Renal pelvis (tissue), 4 donors: ENCODE results near the gene SNTG2. TPM values are rescaled to one million over a fixed set of nuclear protein-coding genes. Genes with fewer than 3 reads are reported as not detected.
A peak's percentile ranks its signal among the peaks of the same experiment; 100 is the strongest.
"Not testable (repeated sequence)": the region's sequence is repeated elsewhere in the genome, so short reads cannot be mapped to it uniquely, and the experiment has no call there.

Experiments
- DNase-seq: peaks from one replicate; pipeline ENCODE4 v3.0.0-alpha.2; 2013
- polyA plus RNA-seq, 3 donors: library from polyadenylated mRNA; unstranded; fragments of 120-200 nt; gene quantifications; one replicate each; pipeline ENCODE4 v1.2.1, GENCODE V29; 2013; ENCODE audit not compliant: insufficient read length in 3 of 3

Gene SNTG2
- polyA plus RNA-seq, 3 donors: 2.0 to 4.1 (median 3.7) TPM

DNA sequence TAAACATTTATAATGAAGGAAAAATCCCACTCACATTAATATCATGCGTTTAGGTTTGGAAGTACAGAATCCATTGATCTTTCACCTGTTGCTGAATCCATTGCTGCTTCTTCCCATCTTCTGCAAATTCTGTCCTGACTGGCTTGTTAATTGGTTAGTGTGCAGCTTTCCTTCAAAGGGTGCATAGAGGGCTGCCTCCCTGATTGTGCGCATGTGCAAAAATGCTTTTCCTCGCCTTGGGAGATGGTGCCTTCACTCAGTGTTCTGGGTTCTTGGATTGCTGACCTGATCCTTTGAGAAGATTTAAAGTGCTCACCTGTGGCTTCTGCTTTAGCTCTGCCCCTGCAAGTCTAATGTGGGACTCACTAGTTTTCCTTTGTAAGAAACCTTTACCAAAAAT, 231.2 kb downstream of the SNTG2 start:
- no peak for DNase-seq

DNA sequence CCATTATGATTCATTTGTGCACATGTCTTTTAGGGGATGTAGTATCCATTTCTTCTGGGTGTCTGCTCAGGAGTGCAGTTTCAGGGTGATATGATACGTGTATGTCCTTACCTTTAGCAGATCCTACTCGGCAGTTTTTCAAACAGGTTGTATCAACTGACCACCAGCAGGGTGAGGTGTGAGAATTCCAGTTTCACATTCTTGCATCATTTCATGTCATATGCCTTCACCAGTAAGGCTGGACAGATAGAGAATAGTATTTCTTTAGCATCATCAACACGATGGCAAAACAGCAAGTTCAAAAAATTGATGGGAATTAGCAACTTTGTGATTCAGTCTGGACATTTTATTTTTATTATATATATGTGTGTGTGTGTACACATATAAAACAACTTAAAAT, 232.7 kb downstream of the SNTG2 start:
- no peak for DNase-seq

DNA sequence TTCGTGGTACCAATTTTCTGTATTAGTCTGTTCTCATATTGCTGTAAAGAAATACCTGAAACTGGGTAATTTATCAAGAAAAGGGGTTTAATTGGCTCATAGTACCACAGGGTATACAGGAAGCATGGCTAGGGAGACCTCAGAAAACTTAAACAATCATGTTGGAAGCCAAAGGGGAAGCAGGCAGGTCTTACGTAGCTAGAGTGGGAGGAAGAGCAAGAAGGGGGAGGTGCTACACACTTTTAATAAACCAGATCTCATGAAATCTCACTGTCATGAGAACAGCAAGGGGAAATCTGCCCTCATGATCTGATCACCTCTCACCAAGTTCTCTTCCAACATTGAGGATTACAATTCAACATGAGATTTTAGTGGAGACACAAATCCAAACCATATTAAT, 235.8 kb downstream of the SNTG2 start:
- DNase-seq: no peak

DNA sequence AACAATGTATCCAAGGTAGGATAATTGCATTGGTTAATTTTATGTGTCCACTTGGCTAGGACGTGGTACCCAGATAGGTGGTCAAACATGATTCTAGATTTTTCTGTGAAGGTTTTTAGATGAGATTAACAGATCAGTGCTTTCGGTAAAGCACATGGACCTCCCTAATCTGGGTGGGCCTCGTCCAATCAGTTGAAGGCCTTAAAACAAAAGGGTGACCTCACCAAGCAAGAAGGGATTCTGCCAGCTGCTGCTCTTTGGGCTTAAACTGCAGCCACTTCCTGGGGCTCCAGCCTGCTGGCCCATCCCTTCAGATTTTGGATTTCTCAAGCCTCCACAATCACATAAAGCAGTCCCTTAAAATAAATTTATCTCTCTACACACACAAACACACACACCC, 236.5 kb downstream of the SNTG2 start:
- DNase-seq: no peak

DNA sequence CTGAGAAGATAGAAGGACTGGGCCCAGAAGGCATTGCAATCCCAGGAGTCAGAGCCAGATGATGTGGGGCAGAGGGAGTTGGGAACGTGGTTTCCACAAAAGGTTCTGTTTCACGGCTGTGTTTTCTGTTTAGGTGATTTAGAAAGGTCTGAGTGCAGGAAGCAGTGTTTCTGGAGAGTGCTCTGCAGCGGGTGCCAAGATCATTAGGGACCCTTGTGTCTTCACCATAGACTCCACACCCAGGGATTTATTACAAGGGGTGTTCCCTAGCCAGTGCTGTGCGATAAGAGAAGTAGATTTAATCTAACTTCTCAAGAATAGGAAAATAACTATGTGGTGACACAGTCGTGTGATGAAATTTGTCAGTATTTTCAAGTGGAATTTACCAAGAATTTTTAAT, 241.5 kb downstream of the SNTG2 start:
- DNase-seq: no peak

DNA sequence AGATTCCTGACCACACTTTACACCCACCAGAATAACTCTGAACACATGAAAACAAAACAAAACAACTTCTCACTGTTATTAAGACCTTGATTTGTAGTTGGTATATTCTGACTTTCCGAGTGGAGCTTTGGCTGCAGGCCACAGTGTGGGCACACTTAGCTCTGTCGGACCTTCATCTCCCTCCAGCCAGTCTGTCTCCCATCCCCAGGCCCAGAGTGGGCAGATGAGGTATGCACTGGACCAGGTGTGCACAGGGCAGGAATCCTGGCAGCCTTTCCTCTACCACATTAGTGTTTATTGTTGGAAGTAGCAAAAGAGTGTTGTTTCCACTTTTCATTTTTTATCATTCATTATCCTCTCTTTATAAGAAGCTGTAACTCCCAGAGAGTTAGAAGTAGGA, 243.2 kb downstream of the SNTG2 start:
- no peak for DNase-seq

DNA sequence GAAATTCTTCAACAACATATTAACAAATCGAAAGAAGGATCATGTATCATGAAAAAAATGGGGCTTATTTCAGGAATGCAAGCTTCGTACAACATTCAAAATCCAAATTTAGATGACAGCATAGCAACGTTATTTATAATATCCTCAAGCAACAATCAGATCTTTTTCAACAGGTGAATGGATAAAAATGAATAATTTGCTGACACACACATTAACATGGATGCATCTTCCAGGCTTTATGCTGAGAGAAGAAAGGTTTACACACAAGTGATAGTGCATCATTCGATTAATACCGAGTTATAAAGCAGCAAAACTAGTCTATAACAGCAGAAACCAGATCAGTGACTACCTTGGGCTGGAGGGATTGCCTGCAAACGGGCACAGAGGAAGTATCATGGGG, 253.1 kb downstream of the SNTG2 start:
- DNase-seq: no peak

DNA sequence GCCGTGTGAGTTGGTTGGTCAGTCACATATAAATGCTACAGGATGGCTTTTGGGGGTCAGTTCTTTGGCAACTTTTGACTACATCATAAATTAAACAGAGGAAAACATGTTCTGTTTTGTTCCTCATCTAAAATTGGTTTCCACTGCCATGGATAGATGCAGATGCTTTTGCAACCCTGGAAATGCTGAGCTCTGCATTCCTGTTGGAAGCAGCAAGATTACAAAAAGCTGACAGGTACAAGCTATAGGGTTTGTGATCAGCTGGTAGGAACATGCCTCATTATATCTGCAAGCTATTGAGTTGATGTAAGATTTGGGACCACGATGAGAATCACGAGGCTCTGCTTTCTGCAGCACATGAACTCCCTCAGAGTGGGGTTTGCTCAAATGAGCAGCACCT, 255.2 kb downstream of the SNTG2 start:
- DNase-seq: no peak

DNA sequence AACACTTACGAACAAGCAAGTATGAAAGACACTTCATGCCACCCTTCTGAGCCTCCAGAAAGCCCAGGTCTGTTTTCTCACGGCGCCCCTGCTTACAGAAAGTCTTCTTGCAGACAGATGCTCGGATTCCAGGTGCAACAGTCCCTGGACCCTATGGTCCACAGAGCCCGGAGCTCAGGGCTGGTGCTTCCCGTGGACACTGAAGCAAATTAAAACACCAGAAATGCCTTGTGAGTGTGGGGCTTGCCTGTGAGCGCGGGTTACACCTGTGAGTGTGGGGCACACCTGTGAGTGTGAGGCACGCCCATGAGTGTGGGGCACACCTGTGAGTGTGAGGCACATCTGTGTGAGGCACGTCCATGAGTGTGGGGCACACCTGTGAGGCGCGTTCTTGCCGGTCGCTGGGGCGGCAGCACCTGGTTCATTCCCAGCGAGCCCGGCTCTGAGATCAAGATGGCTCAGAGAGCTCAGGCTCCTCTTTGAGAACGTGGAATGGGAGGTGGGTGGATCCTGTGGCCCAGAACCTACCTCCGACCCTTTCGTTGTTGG, 257.4 kb downstream of the SNTG2 start:
- no peak for DNase-seq

DNA sequence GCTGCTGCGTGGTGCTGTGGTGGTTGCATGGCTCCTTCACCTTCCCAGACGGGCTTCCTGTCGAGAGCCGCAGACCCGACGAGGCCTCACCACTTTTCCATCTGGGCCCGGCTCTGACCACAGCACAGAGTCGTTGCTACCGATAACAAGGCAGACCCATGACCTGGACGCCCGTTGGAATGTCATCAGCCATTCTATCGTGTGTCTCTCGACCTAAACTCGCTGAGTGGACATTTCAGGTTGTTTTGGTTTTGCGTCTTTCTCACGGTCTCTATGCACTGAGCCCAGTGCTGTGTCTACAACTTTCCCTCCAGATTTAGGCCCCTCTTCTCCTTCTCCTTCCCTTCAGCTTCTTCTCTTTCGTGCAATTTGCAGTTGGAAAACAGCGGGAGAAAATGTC, 257.9 kb downstream of the SNTG2 start:
- no peak for DNase-seq

DNA sequence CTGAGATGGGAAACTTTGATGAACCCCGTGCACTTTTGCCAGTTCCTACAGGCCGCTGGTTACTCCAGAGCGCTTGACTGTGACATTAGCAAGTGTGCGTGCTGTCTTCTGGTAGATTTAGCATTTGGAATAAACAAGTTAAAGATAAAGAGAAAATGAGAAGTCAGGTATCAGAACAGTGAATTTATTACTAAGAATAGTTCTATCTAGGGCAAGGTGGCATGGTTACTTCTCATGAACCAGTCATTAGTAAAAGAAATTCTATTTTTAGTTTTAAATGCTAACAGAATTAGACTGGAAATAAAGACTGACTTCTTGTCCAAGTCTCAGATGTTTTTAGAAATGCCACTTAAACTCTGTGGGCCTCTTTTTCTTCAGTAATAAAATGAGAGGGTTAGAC, 258.6 kb downstream of the SNTG2 start:
- no peak for DNase-seq

DNA sequence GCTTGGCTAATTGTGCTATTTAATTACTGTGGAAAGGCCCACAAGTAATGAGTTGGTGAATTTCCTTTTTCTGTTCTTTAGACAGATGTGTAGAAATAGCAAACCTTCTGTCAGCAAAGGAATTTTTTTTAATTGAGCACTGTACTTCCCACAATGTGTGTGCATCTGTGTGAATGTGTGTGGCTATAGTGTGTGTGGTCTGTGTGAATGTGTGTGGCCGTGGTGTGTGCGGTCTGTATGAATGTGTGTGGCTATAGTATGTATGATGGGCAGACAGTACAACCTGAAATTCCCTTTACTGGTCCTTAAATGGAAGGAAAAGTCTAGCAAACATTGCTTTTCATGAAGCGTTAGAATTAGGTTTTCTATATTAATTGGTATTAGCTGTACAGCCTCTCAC, 259.1 kb downstream of the SNTG2 start:
- no peak for DNase-seq

DNA sequence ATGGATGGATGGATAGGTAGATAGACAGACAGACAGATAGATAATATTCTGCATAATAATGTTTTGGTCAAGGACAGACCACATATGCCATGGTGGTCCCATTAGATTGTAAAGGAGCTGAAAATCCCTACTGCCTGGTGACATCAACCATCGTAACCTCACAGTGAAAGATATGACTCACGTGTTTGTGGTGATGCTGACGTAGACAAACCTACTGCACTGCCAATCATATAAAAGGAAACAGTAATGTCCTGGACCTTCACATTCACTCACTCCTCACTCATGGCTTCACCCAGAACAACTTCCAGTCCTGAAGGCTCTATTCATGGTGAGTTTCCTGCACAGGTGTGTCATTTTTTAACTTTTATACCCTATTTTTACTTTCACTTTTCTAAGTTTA, 259.7 kb downstream of the SNTG2 start:
- DNase-seq: no peak

DNA sequence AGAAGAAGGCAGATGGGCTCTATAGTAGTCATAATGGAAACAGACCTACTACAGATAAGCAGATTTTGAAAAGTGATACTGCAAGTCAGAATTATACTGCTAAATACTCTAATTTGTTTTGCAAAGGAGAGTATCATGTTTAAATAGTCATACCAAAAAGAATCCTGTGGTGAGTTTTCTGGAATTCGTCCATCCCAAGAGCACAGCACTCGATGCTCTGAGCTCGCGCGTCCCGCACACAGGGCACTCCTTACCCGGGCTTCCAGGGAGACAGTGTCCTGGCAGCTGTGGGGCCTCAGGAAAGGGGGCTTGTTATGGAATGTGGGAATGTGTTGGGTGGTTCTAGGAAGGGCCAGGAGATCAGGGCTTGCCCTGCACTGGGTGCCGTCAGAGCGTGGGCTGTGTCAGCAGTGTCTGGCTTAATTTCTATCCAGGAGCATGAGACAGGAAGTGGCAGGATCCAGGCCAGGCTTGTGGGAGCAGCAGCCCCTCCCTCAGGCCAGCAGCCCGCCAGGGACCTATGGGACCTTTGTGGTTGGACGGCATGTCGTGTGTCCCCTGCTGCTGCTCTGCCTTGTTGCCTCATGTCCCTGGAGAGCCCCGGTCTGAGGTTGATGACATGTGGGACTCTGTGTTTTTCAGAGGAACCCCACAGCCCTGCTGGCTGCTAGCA, 269.4 kb downstream of the SNTG2 start:
- no peak for DNase-seq

DNA sequence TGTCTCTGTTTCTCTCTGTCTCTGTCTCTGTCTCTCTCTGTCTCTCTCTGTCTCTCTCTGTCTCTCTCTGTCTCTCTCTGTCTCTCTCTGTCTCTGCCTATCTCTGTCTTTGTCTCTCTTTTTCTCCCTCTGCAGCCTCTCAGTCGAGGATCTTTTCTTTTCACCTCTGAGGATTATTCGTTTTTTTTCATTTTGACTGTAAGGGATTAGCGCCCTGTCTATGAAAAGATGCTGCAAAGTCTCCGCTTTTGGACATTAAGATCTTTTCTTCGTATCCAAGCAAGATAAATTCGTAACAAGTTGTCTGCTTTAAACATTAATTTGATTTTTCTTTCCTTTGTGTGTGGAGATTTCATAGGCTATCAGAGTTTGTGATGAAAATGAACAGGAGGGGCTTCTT, 271.4 kb downstream of the SNTG2 start:
- DNase-seq: no peak

DNA sequence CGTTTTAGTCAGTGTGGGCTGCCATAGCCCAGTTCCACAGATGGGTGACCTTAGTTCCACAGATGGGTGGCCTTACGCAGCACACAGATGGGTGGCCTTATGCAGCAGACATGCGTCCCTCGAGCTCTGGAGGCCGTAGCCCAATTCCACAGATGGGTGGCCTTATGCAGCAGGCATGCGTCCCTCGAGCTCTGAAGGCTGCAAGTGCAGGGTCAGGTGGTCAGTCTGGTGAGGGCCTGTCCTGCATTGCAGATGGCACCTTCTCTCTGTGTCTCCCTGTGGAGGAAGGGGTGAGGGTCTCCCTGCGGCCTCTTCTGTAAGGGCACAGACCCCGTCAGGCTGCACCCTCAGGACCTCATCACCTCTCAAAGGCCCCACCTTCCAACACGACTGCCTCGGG, 273.1 kb downstream of the SNTG2 start:
- no peak for DNase-seq

DNA sequence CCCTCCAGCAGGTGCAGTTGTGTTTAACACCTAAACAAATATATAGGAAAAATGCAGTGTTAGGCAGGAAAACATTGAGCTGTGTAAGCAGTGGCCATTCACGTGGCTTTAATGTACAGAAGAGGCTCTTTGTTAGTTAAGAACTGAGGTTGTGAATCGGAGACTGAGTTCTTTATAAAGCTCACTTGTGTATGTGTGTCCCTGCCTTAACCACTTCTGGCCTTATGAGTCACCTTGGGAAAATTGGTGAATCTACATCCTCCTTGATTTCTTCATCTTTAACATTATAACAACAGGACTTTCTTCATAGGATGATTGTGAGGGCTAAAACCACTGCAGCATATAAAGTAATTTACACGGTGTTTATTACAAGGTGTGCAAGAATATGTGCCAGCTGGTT, 274.3 kb downstream of the SNTG2 start:
- DNase-seq: no peak

DNA sequence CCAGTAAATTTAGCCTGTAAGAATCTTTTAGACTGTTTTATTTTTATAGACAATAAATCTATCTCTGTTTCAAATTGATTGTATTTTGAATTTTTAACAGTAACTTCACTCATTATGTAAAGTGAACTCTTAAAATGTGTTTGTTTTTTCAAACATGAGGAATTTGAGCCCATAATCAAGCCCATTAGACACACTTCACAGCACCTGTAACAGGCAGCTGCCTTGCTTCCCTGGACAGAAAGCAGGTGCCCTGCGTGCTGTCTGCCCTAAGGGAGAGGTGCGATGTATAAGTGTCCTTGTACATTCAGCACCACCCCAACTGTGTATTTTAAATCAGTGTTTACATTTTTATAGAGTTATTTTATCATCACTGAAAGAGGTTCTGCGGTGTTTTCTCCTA, 276.1 kb downstream of the SNTG2 start:
- DNase-seq: no peak

DNA sequence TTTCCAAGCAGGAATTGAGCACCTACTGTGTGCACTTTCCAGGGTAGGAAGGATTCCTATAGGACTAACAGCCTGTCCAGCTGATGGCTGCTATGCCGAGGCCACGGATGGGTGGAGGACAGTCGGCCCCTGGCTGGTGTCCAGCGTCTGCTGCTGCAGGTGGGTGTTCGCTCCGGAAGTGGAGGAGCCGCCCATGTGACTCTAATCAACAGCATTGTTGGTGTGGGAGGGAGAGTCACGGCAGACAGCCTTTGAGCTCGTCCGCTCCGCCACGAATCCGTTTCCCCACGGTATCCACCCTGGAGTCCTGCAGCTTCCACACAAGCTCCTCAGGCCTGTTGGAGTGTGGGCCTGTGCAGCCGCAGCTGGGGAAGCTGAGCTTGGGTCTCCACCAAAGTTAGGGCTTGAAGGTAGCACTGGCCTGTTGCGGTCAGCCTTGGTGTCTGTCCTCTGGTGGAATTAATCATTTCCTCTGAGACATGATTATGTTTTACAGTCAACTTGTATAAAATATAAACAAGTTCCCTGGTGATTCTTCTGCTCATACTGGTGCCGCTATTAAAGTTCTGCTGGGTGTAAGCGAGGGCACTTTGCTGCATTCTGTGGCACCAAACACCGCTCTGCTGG, 276.7 kb downstream of the SNTG2 start:
- DNase-seq: peak; percentile 43

DNA sequence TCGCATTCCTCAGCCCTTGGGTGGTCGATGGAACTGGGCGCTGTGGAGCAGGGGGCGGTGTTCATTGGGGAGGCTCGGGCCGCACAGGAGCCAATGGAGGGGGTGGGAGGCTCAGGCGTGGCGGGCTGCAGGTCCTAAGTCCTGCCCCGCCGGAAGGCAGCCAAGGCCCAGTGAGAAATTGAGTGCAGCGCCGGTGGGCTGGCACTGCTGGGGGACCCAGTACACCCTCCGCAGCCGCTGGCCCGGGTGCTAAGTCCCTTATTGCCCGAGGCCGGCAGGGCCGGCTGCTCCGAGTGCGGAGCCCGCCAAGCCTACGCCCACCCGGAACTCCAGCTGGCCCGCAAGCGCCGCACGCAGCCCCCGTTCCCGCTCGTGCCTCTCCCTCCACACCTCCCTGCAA, 278.9 kb downstream of the SNTG2 start:
- not testable (repeated sequence) for DNase-seq

DNA sequence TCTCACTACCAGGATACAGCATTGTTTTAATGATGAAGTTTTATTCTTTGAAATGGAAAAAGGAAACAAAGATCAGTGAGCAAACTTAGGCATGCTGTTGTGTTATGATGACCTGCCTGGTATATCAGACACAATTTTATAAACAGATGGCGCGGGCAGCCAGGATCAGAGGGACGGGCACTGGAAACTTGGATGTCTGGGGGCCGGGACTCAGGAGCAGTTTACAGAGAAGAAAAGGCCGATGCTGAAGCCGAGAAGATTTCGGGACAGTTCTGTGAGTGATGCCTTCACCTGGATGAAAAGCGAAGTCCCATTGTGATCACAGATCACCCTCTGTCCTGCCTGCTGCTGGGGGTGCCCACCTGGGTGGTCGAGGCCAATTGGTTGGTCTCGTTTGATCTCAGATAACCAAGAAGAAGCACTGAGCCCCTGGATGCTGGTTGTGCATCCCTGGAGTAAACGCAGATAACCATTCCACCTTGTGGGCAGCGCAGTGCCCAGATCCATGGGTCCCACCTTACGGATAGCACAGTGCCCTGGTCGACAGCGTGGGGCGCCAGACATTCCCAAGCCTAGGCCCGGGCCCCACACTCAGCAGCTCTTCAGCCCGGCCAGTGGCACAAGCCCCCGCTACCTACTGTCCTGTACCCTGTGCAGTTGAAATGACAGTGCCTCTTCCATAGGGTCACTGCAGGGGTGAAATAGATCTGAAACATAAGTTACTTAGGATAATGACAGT, 279.7 kb downstream of the SNTG2 start:
- DNase-seq: no peak

DNA sequence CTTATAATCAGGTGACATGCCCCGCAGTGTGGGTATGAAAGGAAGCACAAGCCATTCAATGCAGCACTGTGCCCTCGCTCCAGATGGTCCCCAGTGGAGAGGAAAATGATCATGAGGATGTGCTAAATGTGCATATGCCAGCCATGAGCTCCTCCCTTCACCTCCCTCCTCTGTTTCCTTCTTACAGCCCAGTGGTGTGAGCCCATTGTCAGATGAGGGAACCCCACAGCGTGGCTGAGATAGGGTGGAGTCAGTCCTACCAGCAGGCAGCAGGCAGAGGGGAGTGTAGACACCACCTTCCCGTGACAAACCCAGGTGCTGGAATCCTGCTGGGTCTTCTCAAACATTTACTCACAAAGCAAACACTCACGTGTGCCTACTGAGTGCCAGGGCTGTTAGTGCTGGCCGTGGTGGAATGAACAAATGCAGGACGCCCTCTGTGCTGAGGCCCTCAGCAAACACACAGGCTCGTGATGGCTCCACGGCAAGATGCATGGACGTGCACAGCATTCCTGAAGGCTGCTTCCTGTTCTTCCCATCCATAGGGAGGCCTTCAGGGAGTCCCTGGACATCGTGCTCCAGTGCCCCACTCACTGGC, 280.9 kb downstream of the SNTG2 start:
- DNase-seq: no peak

DNA sequence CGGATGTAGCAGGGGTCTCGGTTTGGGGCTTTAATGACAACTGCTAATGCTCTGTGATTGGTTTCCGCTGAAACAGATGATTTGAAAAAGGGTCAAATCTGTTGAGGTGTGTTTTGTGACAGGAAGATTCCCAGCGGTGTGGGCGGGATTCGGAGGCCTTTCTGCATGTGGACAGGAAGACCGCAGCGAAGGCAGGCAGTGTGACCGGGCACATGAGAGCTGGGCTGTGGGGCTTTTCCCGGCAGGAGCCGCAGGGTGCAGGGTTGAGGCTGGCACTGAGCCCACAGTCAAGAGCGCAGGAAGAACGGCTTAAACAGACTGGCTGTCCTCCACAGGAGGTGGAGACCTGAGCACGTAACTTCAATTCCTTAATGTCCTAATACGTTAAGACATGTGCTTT, 282.6 kb downstream of the SNTG2 start:
- DNase-seq: no peak
